Activated CD8-positive, alpha-beta T cell treated with anti-CD3 and anti-CD28 coated beads for 36 hours (primary cell): ENCODE results near the gene BCL7A. TPM values are rescaled to one million over a fixed set of nuclear protein-coding genes. Genes with fewer than 3 reads are reported as not detected.

Experiments
- ATAC-seq: fragments of 200-7000 bp; cut with Tn5 transposase; one replicate; pipeline ENCODE4 v1.10.0; 2021; ENCODE audit warnings: mild to moderate bottlenecking, moderate library complexity
- CTCF ChIA-PET: fragments of 350-600 bp; sonication (Branson Sonifier 250); formaldehyde crosslinking; loops from one replicate; lab custom pipeline; 2021; ENCODE audit warnings: antibody characterized with exemption; lab: Charles Lee
- POLR2A ChIA-PET: fragments of 350-600 bp; sonication (Branson Sonifier 250); formaldehyde crosslinking; loops from one replicate; lab custom pipeline; 2021; ENCODE audit warnings: antibody characterized with exemption; lab: Charles Lee
- DNase-seq: peaks from one replicate; pipeline ENCODE4 v3.0.0-alpha.2; 2020
- H3K27ac Mint-ChIP-seq: one replicate; pipeline ENCODE4 v1.8.0; 2021; ENCODE audit warnings: mild to moderate bottlenecking, mixed read lengths
- H3K27me3 Mint-ChIP-seq: one replicate; pipeline ENCODE4 v1.8.0; 2021; ENCODE audit warnings: mixed read lengths
- H3K36me3 Mint-ChIP-seq: one replicate; pipeline ENCODE4 v1.8.0; 2021; ENCODE audit warnings: low read depth, mixed read lengths
- H3K4me1 Mint-ChIP-seq: one replicate; pipeline ENCODE4 v1.8.0; 2021; ENCODE audit warnings: low read depth, mixed read lengths
- H3K4me3 Mint-ChIP-seq: one replicate; pipeline ENCODE4 v1.8.0; 2021; ENCODE audit warnings: mild to moderate bottlenecking, moderate library complexity, mixed read lengths
- H3K9me3 Mint-ChIP-seq: one replicate; pipeline ENCODE4 v1.8.0; 2021; ENCODE audit warnings: mixed read lengths
- CTCF ChIP-seq: fragments of 200-600 bp; IDR thresholded peaks from one replicate; pipeline ENCODE4 v1.8.0; 2022; ENCODE audit warnings: antibody characterized with exemption, mild to moderate bottlenecking
- intact Hi-C: fragments of 100-400 bp; cut with micrococcal nuclease; formaldehyde crosslinking; loops from one replicate; pipeline ENCODE4 v1.10.0; 2022
- total RNA-seq, 2 experiments: library from RNA; stranded (reverse); gene quantifications; one replicate each; pipeline ENCODE4 v1.2.3, GENCODE V29; 2021

Gene BCL7A
- total RNA-seq, 2 experiments from 2014 or later, result 6.7 to 7.3 TPM

DNA sequence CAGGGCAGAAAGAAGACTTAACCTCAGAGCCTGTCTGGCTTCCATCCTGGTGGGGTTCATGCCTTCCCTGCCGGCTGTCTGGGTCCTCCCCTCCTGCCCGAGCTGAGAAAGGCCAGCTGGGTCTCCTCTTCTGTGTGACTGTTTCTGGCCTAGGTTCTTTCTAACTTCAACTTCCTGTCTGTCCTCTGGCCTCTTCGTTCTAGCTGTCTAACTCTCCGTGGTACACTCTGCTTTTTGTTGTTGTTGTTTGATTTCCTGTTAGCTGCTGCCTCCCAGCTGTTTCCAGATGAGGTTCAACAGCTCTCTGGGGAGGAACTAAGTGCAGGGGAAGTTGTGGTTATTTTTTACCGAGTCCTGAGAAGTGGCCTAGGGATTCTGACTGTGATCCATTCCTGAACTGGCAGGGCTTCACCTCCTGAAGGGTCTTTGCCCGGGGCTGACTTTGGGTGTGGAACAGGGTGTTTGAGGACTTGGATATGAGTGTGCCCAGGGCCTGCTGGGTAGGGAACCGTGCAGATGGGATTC lies 60.1 kb downstream of the BCL7A start:
- TF ChIP-seq CTCF, result no peak
- Mint-ChIP-seq H3K9me3 (no peaks in the 10 kb centered on the region), H3K27me3 (no peaks in the 10 kb centered on the region), H3K36me3 (peaks cover 31% of the 10 kb centered on the region), H3K4me1 (peaks cover 61% of the 10 kb centered on the region), H3K27ac (peak overlapping the region; percentile 79), H3K4me3 (peak overlapping the region; percentile 78)
- ATAC-seq, result peak; percentile 10
- DNase-seq, result no peak
- ChIA-PET POLR2A (interaction anchor here (0.9 to 2.4 kb wide), 5 partner anchors 9 to 27 kb away, joined by 3 to 7 read pairs (median 4); no protein-coding TSS in a partner anchor), CTCF (interaction anchor here (1.1 to 3.9 kb wide), 4 partner anchors 14 to 41 kb away, joined by 3 to 42 read pairs (median 10); no protein-coding TSS in a partner anchor)
- intact Hi-C loops, result loop anchor here (2.0 to 5.0 kb wide), 2 partner anchors 27 to 41 kb away; no protein-coding TSS in a partner anchor

- CTCF ChIA-PET, result interaction anchor here (0.9 to 3.9 kb wide), 4 partner anchors 8 to 40 kb away, joined by 3 to 42 read pairs (median 4); no protein-coding TSS in a partner anchor
- Mint-ChIP-seq H3K36me3 (peaks cover 36% of the 10 kb centered on the region), H3K4me3 (peak overlapping the region; percentile 78), H3K27ac (peak overlapping the region; percentile 79), H3K4me1 (peaks cover 69% of the 10 kb centered on the region), H3K9me3 (no peaks in the 10 kb centered on the region), H3K27me3 (no peaks in the 10 kb centered on the region)
- ATAC-seq (no peak), DNase-seq (no peak)
- intact Hi-C loops, result loop anchor here (5.0 kb wide), 1 partner anchor 40 kb away; no protein-coding TSS in a partner anchor
- TF ChIP-seq CTCF, result no peak
- POLR2A ChIA-PET, result interaction anchor here (0.9 to 1.6 kb wide), 6 partner anchors 10 to 26 kb away, joined by 3 to 5 read pairs (median 3); no protein-coding TSS in a partner anchor
Observed at GRCh38 chr12:122082621-122083356, 61.1 kb downstream of the BCL7A start.

DNA sequence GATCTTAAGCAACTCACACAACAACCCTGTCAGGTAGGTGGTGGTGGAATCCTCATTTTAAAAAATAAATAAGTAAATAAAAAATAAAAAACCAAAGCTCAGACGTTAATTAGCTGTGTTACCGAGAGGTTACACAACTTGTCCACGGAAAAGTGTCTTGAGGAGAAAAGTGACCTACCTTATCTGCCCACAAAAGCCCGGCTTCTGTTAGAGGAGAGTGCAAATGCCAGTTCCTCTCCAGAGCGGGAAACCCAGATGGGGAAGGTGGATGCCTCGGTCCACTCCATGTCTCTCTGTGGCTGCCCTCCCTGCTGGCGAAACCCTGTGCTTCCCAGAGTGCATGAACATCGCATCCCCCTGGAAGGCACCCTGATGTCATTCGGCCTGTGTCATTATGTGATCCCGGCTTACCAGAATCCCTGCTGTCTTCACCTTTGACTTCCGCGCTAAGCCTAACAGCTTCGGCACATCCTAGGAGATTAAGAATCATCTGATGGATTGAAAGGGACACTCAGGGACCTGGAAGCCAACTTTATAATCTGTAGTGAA lies 63.2 kb downstream of the BCL7A start:
- POLR2A ChIA-PET, result interaction anchor here (5.8 kb wide), 1 partner anchor 13 kb away, joined by 53 read pairs; no protein-coding TSS in a partner anchor
- H3K9me3 Mint-ChIP-seq, result no peaks in the 10 kb centered on the region
- CTCF ChIA-PET, result interaction anchor here (1.0 to 6.6 kb wide), 4 partner anchors 9 to 39 kb away, joined by 3 to 53 read pairs (median 7); no protein-coding TSS in a partner anchor

GRCh38 chr12:122085591-122085990 lies 63.9 kb downstream of the BCL7A start:
- Mint-ChIP-seq H3K36me3 (peaks cover 50% of the 10 kb centered on the region), H3K9me3 (no peaks in the 10 kb centered on the region), H3K4me3 (peak overlapping the region; percentile 46), H3K4me1 (peaks cover 75% of the 10 kb centered on the region), H3K27me3 (no peaks in the 10 kb centered on the region), H3K27ac (peak overlapping the region; percentile 82)
- TF ChIP-seq CTCF, result no peak
- ATAC-seq, result no peak
- CTCF ChIA-PET, result interaction anchor here (1.3 to 6.6 kb wide), 4 partner anchors 14 to 38 kb away, joined by 4 to 53 read pairs (median 10); no protein-coding TSS in a partner anchor
- intact Hi-C loops, result no loop called here
- DNase-seq, result no peak
- POLR2A ChIA-PET, result interaction anchor here (5.8 kb wide), 1 partner anchor 12 kb away, joined by 53 read pairs; no protein-coding TSS in a partner anchor

More for the DNA sequence above, 63.2 kb downstream of the BCL7A start:
- no peak for DNase-seq
- H3K27me3 Mint-ChIP-seq, result no peaks in the 10 kb centered on the region
- peak overlapping the region; percentile 82 for H3K27ac Mint-ChIP-seq
- intact Hi-C loops, result loop anchor here (5.0 kb wide), 1 partner anchor 37 kb away; no protein-coding TSS in a partner anchor
- H3K36me3 Mint-ChIP-seq, result peaks cover 47% of the 10 kb centered on the region
- ATAC-seq, result no peak
- peaks cover 78% of the 10 kb centered on the region for H3K4me1 Mint-ChIP-seq
- no peak for TF ChIP-seq CTCF
- H3K4me3 Mint-ChIP-seq, result no peak overlapping the region
